Amniotic epithelial cell (primary cell): ENCODE measurements around the gene VPS4A.
"Not testable (repeated sequence)": the region's sequence is repeated elsewhere in the genome, so short reads cannot be mapped to it uniquely, and the experiment has no call there.

Source experiments
- DNase-seq: peaks from one replicate; pipeline ENCODE4 v3.0.0-alpha.2; 2010; ENCODE audit warnings: low read depth

Gene VPS4A

DNA sequence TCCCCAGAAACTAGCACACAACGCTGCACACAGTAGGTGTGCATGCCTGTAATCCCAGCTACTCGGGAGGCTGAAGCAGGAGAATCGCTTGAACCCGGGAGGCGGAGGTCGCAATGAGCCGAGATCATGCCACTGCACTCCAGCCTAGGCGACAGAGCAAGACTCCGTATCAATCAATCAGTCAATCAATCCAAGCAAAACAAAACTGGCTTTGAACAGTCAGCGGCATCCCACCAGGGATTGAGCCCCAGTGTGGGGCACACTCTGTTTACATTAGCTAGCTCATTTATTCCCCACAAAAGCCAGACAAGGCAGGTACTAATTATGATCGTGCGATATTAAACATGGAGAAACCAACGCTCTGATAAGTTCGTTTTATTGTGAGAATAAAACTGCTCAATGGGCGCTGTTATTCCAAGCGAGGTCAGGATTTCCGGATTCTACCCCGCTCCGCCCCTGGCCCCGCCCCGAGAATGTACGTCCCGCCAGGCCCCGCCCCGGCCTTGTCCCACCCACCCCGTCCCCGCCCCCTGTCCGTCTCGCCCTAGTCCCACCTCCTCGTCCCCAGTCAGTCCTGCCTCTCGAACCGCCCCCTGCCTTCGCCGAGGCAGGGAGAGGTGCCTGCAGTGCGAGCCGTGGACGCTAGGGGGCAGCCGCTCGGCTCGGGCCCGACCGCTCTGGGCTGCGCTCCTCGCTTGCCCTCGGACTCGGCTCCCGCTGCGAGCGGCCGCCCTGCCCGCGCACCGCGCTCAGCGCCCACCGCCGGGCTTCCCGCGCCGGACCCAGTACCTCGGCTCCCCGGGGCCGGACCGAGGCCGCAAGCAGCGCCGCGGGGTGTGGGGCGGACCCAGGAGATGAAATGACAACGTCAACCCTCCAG is at the start of gene VPS4A:
Gene VPS4A (plus strand): TSS at position 698 of the 880 bp plus-strand sequence. CDS start 162 bp downstream, at position 860.
- DNase-seq: peak; percentile 92

DNA sequence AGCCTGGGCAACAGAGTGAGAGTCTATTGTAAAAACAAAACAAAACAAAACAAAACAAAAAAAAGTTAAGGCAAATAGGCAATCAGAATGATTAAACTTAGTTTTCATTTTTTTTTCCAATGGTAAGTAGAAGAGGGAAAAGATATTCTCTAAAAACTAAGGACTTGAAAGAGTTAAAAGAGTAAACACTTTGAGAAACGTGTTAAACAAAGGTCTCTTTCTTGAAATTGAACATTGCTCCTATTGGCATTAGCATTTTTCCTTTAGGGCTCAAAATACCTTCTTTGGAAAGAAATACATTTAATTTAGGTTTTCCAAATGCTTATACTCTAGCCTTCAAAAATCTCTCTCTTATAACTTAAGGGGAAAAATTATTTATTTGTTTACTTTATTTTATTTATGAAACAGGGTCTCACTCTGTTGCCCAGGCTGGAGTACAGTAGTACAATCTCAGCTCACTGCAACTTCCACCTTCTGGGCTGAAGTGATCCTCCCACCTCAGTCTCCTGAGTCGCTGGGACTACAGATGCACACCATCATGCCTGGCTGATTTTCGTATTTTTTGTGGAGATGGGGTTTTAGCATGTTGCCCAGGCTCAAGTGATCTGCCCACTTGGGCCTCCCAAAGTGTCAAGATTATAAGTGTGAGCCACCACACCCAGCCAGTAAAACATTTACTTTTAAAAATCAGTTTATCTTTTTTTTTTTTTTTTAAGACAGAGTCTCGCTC is 44.7 kb upstream of the VPS4A start:
- DNase-seq: no peak

DNA sequence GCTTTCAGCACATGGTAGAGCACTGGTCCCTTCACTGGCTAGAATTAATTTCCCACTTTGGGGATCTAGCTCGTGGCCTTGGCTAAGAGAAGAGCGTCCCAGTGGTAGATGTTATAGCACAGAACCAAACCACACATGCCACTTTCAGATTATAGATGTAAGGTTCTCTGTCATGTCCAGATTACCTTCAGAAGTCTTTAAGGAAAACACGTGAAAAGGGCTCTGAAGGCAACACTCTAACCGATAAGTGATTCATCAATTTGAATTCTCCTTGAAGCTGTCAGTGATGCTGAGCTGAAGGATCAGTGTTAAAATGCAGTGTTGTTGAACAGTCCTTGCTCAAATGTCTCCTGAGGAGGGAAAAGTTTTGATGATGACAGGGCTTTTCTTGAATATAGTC is 43.5 kb upstream of the VPS4A start:
- no peak for DNase-seq

DNA sequence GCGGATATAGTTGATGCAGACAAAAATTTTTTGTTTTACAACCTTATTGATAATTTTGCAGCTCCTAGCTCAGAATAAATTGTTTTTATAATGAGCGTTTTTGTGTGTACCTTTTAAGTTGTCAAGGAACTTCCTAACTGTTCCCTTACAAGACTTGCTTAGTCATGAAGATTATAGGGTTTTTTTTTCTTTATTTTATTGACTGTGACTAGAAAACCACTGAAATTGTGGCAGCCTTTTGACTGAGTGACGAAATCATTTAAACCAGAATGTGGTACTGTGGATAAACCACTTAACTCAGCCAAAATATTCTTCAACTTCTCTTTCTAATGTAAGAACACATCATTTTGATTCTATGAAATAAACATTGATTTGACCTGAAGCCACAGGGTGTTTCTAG is 40.8 kb upstream of the VPS4A start:
- DNase-seq: no peak

DNA sequence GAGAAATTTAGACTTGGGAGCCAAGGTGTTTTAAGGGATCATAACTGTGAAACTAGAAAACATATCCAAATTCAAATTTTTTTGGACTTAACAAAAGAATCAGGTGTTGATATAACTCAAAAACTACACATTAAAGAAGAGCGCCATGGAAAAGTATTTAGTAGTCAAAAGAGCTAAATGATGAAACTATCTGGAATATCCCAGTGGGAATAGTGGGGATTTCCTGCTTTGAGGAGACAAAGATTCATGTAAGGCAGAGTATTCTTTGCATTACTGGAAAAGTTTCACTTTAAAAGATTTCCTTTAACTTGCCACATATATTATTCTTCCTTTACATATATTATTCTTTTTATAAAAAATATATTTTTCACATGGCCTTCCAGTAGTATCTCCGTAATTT is 40.3 kb upstream of the VPS4A start:
- no peak for DNase-seq

DNA sequence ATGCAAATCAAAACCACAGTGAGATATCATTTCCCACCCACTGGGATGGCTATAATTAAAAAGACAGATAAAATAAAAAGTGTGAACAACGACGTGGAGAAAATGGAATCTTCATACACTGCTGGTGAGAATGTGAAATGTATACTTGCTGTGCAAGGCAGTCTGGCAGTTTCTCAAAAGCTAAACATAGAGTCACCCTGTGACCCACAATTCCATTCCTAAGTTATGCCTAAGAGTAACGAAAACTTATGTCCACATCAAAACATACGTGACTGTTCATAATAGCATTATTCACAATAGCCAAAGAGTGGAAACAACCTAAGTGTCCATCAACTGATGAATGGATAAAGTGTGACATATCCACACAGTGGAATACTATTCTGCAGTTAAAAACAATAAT is 38.1 kb upstream of the VPS4A start:
- no peak for DNase-seq

DNA sequence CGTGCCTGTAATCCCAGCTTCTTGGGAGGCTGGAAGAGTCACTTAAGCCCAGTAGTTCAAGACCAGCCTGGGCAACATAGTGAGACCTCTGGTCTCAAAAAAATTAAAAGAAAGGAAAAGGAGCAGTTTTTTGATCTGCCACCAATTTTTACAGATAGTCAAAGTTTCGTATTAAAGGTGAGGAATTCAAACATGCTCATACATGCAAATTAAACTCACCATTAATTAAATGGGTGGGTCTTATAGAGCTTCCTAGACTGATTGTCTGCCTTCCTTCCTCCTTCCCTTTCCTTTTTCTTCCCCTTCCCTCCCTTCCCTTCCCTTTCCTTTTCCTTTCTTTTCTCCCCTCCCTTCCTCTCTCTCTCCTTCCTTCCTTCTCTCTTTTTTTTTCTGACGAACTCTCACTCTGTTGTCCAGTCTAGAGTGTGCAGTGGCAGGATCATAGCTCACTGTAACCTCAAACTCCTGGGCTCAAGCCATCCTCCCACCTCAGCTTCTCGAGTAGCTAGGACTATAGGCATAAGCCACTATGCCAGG is 36.4 kb upstream of the VPS4A start:
- DNase-seq: no peak

DNA sequence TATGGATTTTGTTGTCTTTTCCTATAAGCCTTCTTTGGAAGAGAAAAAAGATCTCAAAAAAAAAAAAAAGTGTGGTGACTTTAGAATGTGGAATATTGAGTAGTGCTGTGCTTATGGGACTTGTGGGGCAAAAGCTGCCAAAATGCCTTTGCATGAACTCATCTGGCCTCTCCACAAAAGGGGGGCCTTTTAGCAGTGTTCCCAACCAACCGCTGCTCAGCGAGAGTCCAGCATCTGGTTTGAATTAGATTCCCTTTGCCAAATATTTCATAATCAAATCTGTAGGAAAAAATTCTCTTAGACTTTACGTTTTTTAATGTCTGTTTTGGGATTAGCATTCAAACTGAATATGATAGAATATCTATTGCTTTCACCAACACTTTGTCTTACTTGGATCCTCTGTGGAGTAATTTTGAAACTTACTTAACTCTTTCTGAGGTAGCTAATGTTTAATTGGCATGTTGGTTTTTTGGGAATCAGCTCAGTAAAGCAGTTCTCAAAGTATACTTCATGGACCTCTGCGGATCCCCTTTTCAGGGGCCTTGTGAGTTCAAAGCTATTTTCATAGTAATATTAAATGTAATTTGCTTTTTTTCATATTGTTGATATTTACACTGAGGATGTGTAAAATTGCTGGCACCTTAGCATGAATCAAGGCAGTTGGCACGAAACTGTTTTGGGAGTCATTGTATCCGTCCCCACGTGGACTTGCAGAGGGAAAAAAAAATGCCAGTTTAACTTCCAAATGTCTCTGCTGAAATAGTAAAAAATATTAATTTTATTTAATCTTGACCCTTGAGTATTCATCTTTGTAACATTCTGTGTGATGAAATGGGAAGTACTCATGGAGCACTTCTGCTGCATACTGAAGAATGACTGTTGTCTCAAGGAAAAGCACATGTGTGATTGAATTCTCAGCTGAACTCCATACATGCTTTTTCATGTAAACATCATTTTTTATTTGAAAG is 34.7 kb upstream of the VPS4A start:
- peak; percentile 80 for DNase-seq

DNA sequence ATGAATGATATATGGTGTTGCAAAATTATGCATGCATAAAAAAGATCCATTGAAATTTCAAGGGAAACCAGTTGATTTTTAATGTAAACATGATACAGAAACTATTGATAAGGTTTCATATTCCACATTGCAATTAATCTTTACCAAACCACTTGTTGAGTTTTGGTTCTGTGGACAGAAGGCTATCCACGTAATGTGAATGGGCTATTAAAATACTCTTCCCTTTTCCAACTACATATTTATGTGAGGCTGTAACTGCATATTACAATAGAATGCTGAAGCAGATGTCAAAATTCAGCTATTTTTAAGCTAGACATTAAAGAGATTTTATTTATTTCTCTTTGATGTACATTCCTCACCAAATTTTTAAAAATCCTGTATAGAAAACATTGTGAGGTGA is 33.7 kb upstream of the VPS4A start:
- no peak for DNase-seq

DNA sequence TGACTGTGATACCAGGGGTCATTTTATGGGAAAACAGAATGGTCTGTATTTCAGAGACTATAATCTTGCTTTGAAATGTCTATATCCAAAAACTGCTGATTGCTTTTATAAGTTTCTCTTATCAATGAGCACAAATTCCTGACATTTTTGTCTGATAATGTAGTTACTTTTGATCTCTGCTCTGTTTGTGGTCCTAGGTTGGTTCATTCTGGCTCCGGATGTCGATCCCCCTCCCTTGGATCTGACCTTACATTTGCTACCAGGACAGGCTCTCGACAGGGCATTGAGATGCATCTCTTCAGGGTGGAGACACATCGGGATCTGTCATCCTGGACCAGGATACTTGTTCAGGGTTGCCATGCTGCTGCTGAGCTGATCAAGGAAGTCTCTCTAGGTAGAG is 27.3 kb upstream of the VPS4A start:
- DNase-seq: no peak

DNA sequence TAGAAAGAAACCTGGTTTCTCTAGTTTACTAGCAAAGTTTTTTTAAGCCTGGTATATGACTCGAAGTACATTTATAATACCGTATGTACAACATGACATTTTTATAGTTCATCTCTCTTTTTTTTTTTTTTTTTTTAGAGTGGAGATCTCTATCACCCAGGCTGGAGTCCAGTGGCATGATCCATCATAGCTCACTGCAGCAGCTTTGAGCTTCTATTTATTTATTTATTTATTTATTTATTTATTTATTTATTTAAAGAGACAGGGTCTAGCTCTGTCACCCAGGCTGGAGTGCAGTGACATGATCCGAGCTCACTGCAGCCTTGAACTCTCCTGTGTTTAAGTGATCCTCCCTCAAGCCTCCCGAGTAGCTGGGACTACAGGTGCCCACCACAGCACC is 25.9 kb upstream of the VPS4A start:
- no peak for DNase-seq

DNA sequence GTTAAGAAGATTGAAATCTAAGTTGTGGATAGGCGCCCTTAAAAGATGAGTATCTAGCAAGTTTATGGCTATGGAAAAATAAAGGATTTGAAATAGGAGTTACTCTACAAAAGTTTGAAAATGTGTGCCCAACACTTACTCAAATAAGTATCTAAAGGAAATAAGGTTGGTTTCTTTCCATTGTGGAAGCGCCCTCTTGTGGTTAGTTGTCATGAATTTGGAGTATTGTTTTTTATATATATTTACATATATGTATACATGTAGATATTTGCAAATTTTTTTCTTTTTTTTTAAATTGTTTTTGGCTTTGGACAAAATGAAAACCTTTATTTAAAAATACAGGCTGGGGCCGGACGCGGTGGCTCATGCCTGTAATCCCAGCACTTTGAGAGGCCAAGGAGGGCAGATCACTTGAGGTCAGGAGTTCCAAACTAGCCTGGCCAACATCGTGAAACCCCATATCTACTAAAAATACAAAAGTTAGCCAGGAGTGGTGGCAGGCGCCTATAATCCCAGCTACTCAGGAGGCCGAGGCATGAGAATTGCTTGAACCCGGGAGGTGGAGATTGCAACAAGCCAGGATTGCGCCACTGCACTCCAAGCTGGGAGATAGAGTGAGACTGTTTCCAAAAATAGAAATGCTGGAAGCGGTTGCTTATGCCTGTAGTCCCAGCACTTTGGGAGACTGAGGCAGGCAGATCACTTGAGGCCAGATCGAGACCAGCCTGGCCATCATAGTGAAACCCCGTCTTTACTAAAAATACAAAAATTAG is 24.0 kb upstream of the VPS4A start:
- DNase-seq: peak; percentile 89

DNA sequence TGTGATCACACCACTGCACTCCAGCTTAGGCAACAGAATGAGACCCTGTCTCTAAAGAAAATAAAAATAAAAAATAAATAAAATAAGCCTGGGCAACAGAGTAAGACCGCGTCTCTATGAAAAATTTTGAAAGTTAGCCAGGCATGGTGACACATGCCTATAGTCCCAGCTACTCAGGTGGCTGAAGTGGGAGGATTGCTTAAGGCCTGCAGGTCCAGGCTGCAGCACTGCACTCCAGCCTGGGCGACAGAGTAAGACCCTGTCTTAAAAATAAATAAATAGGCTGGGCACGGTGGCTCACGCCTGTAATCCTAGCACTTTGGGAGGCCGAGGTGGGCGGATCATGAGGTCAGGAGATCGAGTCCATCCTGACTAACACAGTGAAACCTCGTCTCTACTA is 19.5 kb upstream of the VPS4A start:
- not testable (repeated sequence) for DNase-seq

DNA sequence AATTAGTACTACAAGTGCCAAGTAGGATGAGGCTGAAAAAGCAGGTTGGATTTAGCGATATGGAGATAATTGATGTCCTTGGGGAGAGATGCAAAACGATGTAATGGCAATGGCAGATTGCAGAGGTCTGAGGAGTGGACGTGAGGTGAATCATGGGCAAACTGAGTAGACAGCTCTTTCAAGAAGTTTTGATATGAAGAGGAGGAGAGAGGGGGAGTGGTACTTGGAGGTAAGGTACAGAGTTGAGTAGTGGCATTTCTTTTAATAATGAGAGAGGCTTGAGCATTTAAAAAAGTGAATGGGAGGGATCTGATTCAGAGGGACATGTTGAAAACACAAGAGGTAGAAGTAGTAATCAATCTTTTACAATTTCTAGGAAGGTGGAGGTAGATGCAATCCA is 17.7 kb upstream of the VPS4A start:
- no peak for DNase-seq

DNA sequence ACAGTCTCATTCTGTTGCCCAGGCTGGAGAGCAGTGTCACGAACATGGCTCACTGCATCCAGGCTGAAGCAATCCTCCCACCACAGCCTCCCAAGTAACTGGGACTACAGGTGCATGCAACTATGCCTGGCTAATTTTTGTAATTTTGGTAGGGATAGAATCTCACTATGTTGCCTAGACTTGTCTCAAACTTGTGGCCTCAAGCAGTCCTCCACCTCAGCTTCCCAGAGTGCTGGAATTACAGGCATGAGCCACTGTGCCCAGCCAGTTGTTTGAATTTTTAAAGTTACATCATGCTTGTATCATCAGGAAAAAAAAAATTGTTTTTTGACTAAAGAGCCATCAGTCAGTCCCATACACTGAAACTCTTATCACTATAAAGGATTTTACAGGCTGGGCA is 17.1 kb upstream of the VPS4A start:
- DNase-seq: no peak

DNA sequence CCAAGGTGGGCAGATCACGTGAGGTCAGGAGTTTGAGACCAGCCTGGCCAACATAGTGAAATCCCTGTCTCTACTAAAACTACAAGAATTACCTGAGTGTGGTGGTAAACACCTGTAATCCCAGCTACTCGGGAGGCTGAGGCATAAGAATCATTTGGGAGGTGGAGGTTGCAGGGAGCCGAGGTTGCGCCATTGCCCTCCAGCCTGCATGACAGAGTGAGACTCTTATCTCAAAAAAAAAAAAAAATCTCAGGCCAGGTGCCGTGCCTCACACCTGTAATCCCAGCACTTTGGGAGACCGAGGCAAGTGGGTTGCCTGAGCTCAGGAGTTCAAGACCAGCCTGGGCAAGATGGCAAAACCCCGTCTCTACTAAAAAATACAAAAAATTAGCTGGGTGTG is 14.4 kb upstream of the VPS4A start:
- not testable (repeated sequence) for DNase-seq

DNA sequence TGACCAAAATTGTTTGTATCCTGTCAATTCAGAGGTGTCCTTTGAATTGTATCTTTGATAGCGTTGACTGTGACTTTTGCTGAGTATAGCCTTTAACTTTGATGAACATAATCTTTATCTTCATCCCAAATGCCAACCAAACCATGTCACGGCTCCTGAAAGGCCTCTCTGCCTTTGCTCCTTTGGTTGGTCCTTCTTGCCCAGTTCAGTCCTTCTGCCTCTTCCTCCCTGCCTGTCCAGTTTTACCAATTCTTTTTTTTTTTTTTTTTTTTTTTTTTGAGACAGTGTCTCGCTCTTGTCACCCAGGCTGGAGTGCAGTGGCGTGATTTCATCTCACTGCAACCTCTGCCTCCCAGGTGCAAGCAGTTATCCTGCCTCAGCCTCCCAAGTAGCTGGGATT is 12.9 kb upstream of the VPS4A start:
- DNase-seq: no peak

DNA sequence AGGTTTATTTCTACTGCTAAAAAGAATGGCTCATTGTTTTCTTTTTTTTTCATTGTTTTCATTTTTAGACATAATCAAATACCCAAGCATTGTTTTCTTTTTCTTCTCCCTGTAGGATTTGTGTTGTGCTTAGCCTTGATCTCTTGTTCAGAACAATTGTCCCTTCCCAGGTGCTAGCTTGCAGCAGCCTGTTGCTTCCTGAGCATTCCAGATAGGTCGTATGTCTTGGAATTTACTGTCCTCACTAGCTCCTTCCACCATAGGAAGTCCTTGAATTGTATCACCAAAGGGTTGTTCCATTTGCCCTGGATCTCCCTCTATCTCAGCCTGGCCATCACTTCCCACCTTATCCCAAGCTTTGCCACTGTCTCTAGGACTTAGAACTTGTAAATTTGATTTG is 10.0 kb upstream of the VPS4A start:
- DNase-seq: no peak

DNA sequence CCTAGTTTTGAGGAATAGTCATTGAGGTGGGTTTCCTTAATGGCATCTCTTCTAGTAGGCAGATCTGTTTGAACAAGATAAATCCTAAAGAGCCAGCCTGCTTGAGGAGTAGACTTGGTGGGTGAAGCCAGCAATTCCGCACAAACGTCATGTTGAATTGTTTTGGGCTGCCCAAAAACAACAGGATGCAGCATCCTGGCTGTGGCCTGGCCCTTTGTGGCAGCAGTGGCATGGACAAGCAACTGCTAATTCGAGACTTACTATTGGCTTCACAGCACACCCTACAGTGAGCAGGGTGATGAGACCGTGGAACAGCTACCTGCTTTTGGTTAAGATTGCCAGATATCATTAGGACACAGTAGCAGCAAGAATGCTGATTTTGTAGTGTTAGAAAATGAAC is 9.3 kb upstream of the VPS4A start:
- DNase-seq: no peak

DNA sequence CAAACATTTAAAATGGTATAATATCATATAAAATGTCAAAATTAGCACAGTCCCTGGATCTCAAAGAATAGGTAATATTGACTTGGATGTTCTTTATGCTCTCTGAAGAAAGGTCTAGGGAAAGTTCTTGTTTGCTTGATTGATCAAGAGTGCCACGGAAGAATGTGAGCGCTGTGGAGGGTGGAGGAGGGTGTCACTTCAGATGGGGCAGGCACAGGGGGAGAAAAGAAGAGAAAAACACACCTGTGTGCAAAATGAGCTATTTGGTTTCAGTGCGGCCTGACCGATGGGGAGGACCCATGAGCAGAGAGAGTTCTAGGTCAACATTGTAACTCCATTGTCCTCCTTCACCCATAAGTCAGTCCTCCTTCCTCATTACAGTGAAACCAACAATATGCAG is 8.8 kb upstream of the VPS4A start:
- no peak for DNase-seq

DNA sequence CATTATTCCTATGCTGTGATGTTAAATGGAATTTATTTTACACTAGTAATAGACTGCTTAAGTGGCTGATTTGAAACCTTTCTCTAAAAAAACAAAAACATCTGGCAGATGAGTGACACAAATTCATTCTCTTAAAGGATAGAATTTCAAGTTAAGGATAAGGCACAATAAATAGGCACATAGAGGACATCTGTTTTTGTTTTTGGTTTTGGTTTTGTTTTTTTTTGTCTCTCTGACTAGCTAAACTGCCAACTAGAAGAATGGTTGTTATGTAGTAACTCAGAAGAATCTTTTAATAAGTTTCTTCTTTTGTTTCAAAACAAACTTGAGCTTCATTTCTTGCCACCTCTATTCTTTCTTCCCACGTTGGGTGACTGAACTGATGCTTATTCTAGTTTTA is 5.1 kb upstream of the VPS4A start:
- DNase-seq: no peak
